RWPE2 (cell line): ENCODE measurements around the gene CCDC187.

ENCODE experiments used
- ATAC-seq: fragments of 200-7000 bp; cut with Tn5 transposase; 3 replicates; pipeline ENCODE4 v1.9.1; 2021; ENCODE audit warnings: low read depth
- DNase-seq: peaks from one replicate; pipeline ENCODE4 v3.0.0-alpha.2; 2020; ENCODE audit warnings: low spot score
- H3K27ac ChIP-seq: fragments of 450-650 bp; 2 replicates; pipeline ENCODE4 v1.5.1; 2017; ENCODE audit warnings: mild to moderate bottlenecking; ENCODE audit not compliant: poor library complexity, severe bottlenecking
- H3K27me3 ChIP-seq: fragments of 250-450 bp; sonication (Bioruptor Pico); 2 replicates; pipeline ENCODE4 v1.5.1; 2021; ENCODE audit warnings: mild to moderate bottlenecking, moderate library complexity; ENCODE audit not compliant: insufficient read depth, poor library complexity, severe bottlenecking
- H3K36me3 ChIP-seq: fragments of 250-450 bp; sonication (Bioruptor Pico); 2 replicates; pipeline ENCODE4 v1.5.1; 2020; ENCODE audit warnings: low read depth, mild to moderate bottlenecking, moderate library complexity
- H3K4me1 ChIP-seq: fragments of 250-450 bp; sonication (Bioruptor Pico); 2 replicates; pipeline ENCODE4 v1.5.1; 2021; ENCODE audit warnings: mild to moderate bottlenecking, moderate library complexity; ENCODE audit not compliant: insufficient read depth, poor library complexity, severe bottlenecking
- H3K4me3 ChIP-seq: fragments of 250-450 bp; sonication (Bioruptor Pico); 2 replicates; pipeline ENCODE4 v1.5.1; 2021; ENCODE audit warnings: mild to moderate bottlenecking, moderate library complexity; ENCODE audit not compliant: severe bottlenecking
- H3K9me3 ChIP-seq: fragments of 250-450 bp; sonication (Bioruptor Pico); 2 replicates; pipeline ENCODE4 v1.5.1; 2021; ENCODE audit warnings: mild to moderate bottlenecking, moderate library complexity; ENCODE audit not compliant: severe bottlenecking
- TF ChIP-seq, protein P1 (sequence below): fragments of 450-650 bp; IDR thresholded peaks from one replicate; pipeline ENCODE4 v1.5.1; 2017; ENCODE audit warnings: mild to moderate bottlenecking, moderate library complexity; ENCODE audit not compliant: poor library complexity, severe bottlenecking

CCDC187 gene

DNA sequence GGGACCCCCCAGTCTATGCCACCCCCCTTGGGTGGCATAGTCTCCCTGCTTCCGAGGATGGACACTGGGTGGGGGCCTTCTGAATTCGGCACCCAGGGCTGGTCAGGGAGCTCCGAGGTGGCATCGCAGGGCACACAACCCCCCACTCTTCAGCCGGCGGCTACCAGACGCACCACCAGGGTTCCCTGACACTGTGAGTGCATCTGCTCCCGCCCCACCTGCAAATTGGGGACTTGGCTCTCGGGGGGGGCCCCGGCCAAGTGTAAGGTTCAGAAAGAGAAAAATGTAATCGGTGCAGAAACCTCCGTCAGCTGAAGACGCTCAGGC, 45.6 kb downstream of the CCDC187 start:
- no peaks in the 10 kb centered on the region for H3K9me3 ChIP-seq
- H3K4me1 ChIP-seq, result no peaks in the 10 kb centered on the region
- DNase-seq (no peak), ATAC-seq (no peak)
- no peak overlapping the region for H3K4me3 ChIP-seq
- no peaks in the 10 kb centered on the region for H3K36me3 ChIP-seq
- peaks cover 4% of the 10 kb centered on the region for H3K27me3 ChIP-seq
- TF ChIP-seq, protein P1, sequence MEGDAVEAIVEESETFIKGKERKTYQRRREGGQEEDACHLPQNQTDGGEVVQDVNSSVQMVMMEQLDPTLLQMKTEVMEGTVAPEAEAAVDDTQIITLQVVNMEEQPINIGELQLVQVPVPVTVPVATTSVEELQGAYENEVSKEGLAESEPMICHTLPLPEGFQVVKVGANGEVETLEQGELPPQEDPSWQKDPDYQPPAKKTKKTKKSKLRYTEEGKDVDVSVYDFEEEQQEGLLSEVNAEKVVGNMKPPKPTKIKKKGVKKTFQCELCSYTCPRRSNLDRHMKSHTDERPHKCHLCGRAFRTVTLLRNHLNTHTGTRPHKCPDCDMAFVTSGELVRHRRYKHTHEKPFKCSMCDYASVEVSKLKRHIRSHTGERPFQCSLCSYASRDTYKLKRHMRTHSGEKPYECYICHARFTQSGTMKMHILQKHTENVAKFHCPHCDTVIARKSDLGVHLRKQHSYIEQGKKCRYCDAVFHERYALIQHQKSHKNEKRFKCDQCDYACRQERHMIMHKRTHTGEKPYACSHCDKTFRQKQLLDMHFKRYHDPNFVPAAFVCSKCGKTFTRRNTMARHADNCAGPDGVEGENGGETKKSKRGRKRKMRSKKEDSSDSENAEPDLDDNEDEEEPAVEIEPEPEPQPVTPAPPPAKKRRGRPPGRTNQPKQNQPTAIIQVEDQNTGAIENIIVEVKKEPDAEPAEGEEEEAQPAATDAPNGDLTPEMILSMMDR, result no peak
- no peak overlapping the region for H3K27ac ChIP-seq

DNA sequence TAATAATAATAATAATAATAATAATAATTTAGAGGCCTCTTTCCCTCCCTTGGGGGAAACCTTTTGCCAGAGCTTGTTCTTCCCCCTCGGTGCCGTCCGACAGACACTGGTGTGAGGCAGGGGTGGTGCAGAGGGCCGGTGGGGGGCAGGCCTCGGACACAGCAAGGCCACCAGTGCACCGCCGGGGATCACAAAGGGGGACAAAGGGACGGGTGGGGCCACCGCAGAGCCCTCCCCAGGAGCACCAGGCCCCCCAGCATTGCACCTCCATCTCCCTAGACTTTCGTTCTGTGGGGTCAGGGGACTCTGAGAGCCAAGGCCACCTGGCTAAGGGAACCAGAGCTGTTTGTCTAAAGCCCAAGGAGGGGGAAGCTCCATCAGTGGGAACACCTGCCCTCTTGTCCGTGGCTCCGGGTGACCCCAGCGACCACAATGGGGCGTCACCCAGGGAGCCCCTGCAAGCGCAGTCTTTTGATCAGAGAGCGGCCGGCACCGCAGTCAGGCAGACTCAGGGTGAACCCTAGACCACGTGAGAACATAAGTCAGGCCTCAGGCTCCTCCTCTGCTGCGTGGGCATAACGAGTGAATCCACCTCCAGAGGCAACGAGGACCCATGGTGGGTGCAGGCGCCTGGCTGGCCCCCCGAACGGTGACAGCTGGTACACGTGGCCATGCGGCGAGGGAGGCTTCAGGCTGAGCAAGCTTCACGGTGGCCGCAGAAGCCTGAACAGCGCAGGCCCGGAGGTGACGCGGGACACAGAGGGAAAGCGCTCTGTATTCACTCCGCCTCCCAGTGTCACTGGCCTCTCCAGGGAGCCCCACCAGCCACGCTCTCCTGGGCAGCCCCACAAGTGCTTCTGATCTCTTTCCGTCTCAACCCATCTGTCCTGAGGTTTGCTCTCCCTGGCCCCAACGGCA, 46.3 kb downstream of the CCDC187 start:
- Histone ChIP-seq H3K27me3 (peaks cover 4% of the 10 kb centered on the region), H3K9me3 (no peaks in the 10 kb centered on the region), H3K27ac (no peak overlapping the region), H3K4me1 (no peaks in the 10 kb centered on the region), H3K4me3 (no peak overlapping the region), H3K36me3 (no peaks in the 10 kb centered on the region)
- DNase-seq (no peak), ATAC-seq (no peak)
- TF ChIP-seq, protein P1, result no peak

DNA sequence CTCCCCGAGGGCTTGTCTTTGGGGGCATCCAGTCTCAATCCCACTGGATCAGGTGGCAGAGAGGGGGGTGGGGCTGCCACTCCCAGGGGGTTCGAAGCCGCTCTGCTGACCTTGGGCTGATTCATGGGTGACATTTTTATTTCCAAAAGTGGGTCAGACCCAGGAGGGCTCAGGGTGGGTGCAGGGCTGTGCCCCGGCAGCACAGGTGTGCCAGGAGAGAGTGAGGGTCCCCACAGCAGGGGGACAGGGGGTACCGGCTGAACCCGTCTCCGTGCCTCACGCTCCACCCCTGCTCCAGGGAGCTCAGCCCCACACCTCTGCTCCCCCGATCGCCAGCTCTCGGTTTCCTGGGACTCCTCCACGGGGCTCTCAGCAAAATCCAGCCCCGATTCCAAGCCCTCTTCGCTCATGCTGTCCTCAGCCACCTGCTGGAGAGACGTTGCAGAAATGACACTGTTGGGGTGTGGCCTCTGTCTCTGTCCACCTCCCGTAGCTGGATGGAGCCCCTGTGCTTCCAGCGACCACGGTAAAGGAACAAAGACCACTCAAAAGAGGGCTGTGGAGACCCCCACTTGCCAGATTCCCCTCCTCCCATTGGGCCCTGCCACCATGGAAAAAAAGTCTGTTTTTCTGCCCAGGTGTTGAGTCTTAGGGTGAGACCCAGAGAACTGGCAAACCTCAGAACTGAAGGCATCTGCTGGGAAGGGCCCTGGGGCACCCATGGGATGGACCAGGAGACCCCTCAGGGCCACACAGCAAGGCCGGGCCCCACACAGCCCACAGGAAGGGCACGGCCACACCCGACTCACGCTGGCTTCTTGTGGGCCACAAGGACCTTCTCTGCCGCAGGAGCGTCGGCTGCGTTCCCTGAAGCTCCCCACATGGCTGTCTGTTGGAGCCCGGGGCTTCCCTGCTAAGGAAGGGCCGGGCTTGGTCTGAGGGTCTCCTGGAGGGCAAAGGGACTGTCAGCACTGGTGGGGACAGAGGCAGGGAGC, 47.7 kb downstream of the CCDC187 start:
- Histone ChIP-seq H3K27me3 (no peaks in the 10 kb centered on the region), H3K9me3 (no peaks in the 10 kb centered on the region), H3K4me3 (no peak overlapping the region), H3K4me1 (no peaks in the 10 kb centered on the region), H3K36me3 (no peaks in the 10 kb centered on the region), H3K27ac (no peak overlapping the region)
- no peak for ATAC-seq
- TF ChIP-seq, protein P1, result no peak
- DNase-seq, result no peak

DNA sequence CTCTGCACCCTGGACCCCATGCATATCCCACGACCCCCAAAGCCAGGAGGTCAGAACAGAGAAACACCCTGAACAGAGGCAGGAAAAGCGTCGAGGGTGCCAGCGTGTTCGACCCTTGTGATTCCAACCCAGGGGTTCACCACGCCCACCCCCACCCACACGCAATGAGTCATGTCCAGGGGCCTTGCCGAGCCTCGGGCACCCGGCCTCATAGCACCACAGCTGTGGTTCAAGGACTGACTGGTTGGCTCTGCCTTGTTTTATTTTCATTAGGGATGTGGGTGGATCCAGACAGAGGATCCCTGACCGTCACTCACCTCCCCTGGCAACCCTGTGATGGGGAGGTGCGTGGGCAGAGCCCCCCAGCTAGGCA, 48.7 kb downstream of the CCDC187 start:
- Histone ChIP-seq H3K27ac (no peak overlapping the region), H3K9me3 (no peaks in the 10 kb centered on the region), H3K4me1 (no peaks in the 10 kb centered on the region), H3K36me3 (no peaks in the 10 kb centered on the region), H3K27me3 (no peaks in the 10 kb centered on the region), H3K4me3 (no peak overlapping the region)
- DNase-seq, result no peak
- TF ChIP-seq, protein P1, result no peak
- no peak for ATAC-seq
